ENCODE results near the gene MYH6.

- TF ChIP-seq CTCF (IDR thresholded peaks at IDR 0.05; ENCODE audit: extremely low read depth in 1 of 2, insufficient read depth in 1 of 2, low read depth in 1 of 2, low read length in 2 of 2) = no peak
- TF ChIP-seq POLR2A (IDR thresholded peaks at IDR 0.05; ENCODE audit: low read depth, low read length) = no peak
- TF ChIP-seq JUN (IDR thresholded peaks at IDR 0.05; ENCODE audit: borderline replicate concordance, insufficient read depth, insufficient read length, low read depth) = no peak
- no peak for TF ChIP-seq EZH2 (IDR thresholded peaks at IDR 0.05; ENCODE audit: borderline replicate concordance, low read depth, low read length, severe bottlenecking)
- TF ChIP-seq MAX (IDR thresholded peaks at IDR 0.05; ENCODE audit: insufficient read depth, insufficient read length) = no peak
- TF ChIP-seq POLR2AphosphoS5 (IDR thresholded peaks at IDR 0.05; ENCODE audit: insufficient read depth, low read depth, low read length) = no peak
- TF ChIP-seq GATA2 (IDR thresholded peaks at IDR 0.05; ENCODE audit: insufficient read depth, insufficient read length, low read depth, low read length) = no peak
- no peak for TF ChIP-seq FOS (IDR thresholded peaks at IDR 0.05; ENCODE audit: borderline replicate concordance, insufficient read depth, low read length)
- TF ChIP-seq MYC (IDR thresholded peaks at IDR 0.05; ENCODE audit: low read depth, low read length) = no peak
Measured at GRCh38 chr14:23392613-23393012, 15.5 kb downstream of the MYH6 start.

Data from endothelial cell of umbilical vein (primary cell).